Astrocyte of the spinal cord (primary cell): ENCODE measurements around the gene LMO1.

ENCODE experiments used
- DNase-seq: peaks from one replicate; pipeline ENCODE4 v3.0.0; 2011; ENCODE audit warnings: low read depth, low spot score
- H3K4me3 ChIP-seq: 2 replicates; pipeline ENCODE4 v1.5.1; 2011; ENCODE audit warnings: low read depth, mild to moderate bottlenecking, low read length, moderate library complexity
- CTCF ChIP-seq: IDR thresholded peaks from 2 replicates; pipeline ENCODE4 v1.5.1; 2012; ENCODE audit warnings: low read depth, mild to moderate bottlenecking, low read length, inconsistent platforms
- in situ Hi-C: cut with HindIII; loops from 2 replicates; pipeline ENCODE4 v1.10.0; 2017; ENCODE audit warnings: low sequenced_read_pairs

The LMO1 gene

GRCh38 chr11:8260202-8260966 is 3.3 kb downstream of the LMO1 start:
- no peak for TF ChIP-seq CTCF
- no peak for DNase-seq
- in situ Hi-C loops, result no loop called here
- H3K4me3 ChIP-seq, result no peak overlapping the region

- no peak overlapping the region for H3K4me3 ChIP-seq
- no peak for TF ChIP-seq CTCF
- DNase-seq, result no peak
- in situ Hi-C loops, result no loop called here
Measured at GRCh38 chr11:8259306-8259959, 4.2 kb downstream of the LMO1 start.

- TF ChIP-seq CTCF, result no peak
- in situ Hi-C loops, result no loop called here
- peak; percentile 24 for DNase-seq
- H3K4me3 ChIP-seq, result no peak overlapping the region
Measured at GRCh38 chr11:8258784-8259183, 4.9 kb downstream of the LMO1 start.

- DNase-seq, result no peak
- H3K4me3 ChIP-seq, result no peak overlapping the region
- in situ Hi-C loops, result no loop called here
- no peak for TF ChIP-seq CTCF
Measured at GRCh38 chr11:8258289-8258688, 5.4 kb downstream of the LMO1 start.

GRCh38 chr11:8257003-8257664 is 6.5 kb downstream of the LMO1 start:
- H3K4me3 ChIP-seq, result no peak overlapping the region
- no peak for TF ChIP-seq CTCF
- in situ Hi-C loops, result no loop called here
- DNase-seq, result no peak

- no peak for DNase-seq
- in situ Hi-C loops, result no loop called here
- no peak for TF ChIP-seq CTCF
- H3K4me3 ChIP-seq, result no peak overlapping the region
Measured at GRCh38 chr11:8256271-8257002, 7.2 kb downstream of the LMO1 start.
